Gastrocnemius medialis (tissue), 4 donors: ENCODE data around the gene STX1A.

ENCODE experiments used
- CTCF ChIP-seq, 5 experiments: fragments of 450-650 bp in 3 of 5; fragments of 200-600 bp in 2 of 5; sonication (generic) in 2 of 5; IDR thresholded peaks in 4 of 5; conservative IDR thresholded peaks in 1 of 5; 1 replicate in 4 of 5; 2 replicates in 1 of 5; pipeline ENCODE4 v1.5.1; 2016 to 2019; ENCODE audit warnings: antibody characterized with exemption in 5 of 5, mild to moderate bottlenecking in 3 of 5, moderate library complexity in 3 of 5
- POLR2A ChIP-seq, 2 donors: fragments of 450-650 bp; IDR thresholded peaks; one replicate each; pipeline ENCODE4 v1.6.1; 2017; ENCODE audit warnings: antibody characterized with exemption in 2 of 2, mild to moderate bottlenecking in 2 of 2, moderate library complexity in 2 of 2

- TF ChIP-seq CTCF (IDR thresholded peaks at IDR 0.05 in 4 of 5, conservative IDR thresholded peaks at IDR 0.05 in 1 of 5) (no peak), POLR2A (IDR thresholded peaks at IDR 0.05) (no peak)
These were observed 17.4 kb upstream of the STX1A start for GRCh38 chr7:73736885-73737284.
